ENCODE measurements around the gene MTF1. TPM values are rescaled to one million over a fixed set of nuclear protein-coding genes. Genes with fewer than 3 reads are reported as not detected.

MTF1 gene
- total RNA-seq, 4 donors from 2014 or later, result 4.0 to 7.4 (median 6.7) TPM

DNA sequence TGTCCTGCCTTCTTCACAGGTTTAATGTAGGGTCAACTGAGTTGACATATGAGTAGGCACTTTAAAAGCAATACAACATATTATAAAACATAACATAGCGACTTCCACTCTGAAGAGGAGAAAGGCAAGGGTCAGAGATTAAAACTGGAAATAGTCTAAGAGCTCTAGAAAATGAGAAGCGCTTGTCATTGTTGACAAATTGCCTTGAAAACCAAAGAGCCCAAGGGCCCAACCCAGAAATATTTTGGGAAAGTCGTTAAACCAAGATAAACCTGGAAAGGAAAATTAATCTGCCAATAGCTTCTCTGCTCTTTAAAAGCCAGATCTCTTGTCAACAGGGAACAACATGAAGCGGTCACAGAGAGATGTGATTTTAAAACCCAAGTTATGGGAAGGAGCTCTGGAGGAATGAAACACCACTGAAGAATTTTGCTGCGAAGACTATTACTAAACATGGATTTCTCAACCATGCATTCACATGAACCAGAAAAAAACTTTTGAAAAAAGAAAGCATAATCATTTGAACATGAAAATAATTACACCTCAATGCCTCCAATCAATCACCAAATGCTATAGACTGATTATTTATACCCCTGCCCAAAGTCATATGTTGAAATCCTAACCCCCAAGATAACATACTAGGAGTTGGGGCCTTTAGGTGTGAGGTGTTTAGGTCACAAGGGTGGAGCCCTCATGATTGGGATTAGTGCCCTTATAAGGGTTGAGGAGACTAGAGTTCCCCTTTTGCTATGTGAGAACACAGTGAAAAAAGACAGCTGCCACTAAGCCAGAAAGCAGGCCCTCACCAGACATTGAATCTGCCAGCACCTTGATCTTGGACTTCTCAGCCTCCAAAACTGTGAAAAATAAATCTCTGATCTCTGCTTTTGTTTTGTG lies 33.0 kb upstream of the MTF1 start:
- Histone ChIP-seq H3K36me3 (peaks cover 26 to 47% (median 40%) of the 10 kb centered on the region in 4 donors), H3K27ac (replicated peaks in 1 of 4) (no peak overlapping the region), H3K9me3 (no peaks in the 10 kb centered on the region), H3K4me3 (no peak overlapping the region), H3K4me1 (no peaks in the 10 kb centered on the region), H3K27me3 (no peaks in the 10 kb centered on the region)
- TF ChIP-seq, protein P1, sequence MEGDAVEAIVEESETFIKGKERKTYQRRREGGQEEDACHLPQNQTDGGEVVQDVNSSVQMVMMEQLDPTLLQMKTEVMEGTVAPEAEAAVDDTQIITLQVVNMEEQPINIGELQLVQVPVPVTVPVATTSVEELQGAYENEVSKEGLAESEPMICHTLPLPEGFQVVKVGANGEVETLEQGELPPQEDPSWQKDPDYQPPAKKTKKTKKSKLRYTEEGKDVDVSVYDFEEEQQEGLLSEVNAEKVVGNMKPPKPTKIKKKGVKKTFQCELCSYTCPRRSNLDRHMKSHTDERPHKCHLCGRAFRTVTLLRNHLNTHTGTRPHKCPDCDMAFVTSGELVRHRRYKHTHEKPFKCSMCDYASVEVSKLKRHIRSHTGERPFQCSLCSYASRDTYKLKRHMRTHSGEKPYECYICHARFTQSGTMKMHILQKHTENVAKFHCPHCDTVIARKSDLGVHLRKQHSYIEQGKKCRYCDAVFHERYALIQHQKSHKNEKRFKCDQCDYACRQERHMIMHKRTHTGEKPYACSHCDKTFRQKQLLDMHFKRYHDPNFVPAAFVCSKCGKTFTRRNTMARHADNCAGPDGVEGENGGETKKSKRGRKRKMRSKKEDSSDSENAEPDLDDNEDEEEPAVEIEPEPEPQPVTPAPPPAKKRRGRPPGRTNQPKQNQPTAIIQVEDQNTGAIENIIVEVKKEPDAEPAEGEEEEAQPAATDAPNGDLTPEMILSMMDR (IDR thresholded peaks at IDR 0.05), result no peak
- TF ChIP-seq EP300 (IDR thresholded peaks at IDR 0.05) (no peak), POLR2A (IDR thresholded peaks at IDR 0.05; ENCODE audit: low read depth) (no peak), POLR2AphosphoS5 (IDR thresholded peaks at IDR 0.05) (no peak)
- no peak for DNase-seq (ENCODE audit: extremely low spot score)
- intact Hi-C loops (cut with DNase I), result no loop called here
- WGBS, result 83% methylated on average over 5 of the region's 5 CpGs

DNA sequence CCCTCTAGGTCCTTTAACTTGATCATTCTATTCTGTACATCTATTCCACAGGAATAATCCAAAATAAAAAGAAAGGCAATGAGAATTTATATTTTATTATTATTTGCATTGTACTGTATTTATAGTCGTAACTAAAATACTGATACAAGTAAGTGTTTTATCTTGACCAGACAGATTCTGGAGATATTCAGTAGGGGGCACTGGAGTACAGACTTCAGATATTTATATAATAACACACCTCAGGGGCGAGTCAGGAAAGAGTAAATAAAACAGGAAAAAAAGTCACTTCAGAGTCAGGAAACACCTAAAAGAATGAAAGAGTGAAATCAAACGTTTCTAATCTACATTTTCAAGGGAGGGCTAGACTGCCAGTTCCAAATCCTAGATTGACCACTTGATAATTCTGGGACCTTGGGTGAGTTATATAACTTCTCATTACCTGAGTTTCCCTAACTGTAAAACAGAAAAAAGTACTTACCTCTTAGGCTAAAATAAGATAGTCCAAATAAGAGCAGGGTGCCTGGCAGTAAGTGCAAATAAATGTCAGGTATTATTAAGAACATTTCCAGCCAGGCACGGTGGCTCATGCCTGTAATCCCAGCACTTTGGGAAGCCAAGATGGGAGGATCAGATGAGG lies 31.1 kb upstream of the MTF1 start:
- DNase-seq (ENCODE audit: extremely low spot score), result no peak
- Histone ChIP-seq H3K27me3 (no peaks in the 10 kb centered on the region), H3K36me3 (peaks cover 45 to 66% (median 59%) of the 10 kb centered on the region in 4 donors), H3K4me1 (no peaks in the 10 kb centered on the region), H3K27ac (replicated peaks in 1 of 4) (peak overlapping the region in 1 of 4 donors; percentile 29), H3K9me3 (no peaks in the 10 kb centered on the region), H3K4me3 (no peak overlapping the region)
- TF ChIP-seq EP300 (IDR thresholded peaks at IDR 0.05) (no peak), POLR2AphosphoS5 (IDR thresholded peaks at IDR 0.05) (no peak)
- TF ChIP-seq, protein P1 (IDR thresholded peaks at IDR 0.05), result peak; percentile 41 to 53 (median 43)
- intact Hi-C loops (cut with DNase I), result no loop called here
- 22% methylated on average over 4 of the region's 4 CpGs for WGBS

DNA sequence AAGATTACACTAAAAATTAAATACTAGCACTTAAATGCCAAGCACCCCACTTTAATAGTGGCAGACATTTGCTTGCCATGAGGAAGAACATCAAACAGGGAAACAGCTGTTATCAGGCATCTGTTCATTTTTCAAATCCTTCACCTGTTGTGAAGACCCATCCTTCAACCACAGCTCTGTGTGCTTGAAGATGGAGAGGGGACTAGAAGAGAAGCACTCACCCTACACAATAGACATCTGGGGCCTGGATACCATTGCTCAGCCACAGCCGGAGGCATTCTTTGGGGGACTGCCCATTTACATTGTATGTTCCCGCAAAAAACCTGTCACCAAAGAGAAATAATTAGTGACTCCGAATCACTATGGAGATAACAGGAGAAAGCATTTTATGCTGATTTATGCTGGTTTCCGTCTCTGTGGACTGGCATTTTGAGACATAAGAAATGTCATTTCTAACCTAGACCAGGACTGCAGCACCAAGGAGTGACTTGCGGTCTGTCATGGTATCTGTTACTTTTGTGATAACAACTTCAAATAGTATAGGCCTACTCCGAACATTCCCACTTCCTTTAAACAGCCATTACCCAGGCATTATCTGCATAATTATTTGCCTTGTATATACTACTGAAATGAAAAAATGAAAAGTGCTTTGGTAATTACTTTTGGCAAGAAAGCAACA lies 28.8 kb upstream of the MTF1 start:
- WGBS, result 90% methylated on average over 6 of the region's 6 CpGs
- intact Hi-C loops (cut with DNase I), result loop anchor here (10.0 kb wide), 1 partner anchor 87 kb away; no protein-coding TSS in a partner anchor

DNA sequence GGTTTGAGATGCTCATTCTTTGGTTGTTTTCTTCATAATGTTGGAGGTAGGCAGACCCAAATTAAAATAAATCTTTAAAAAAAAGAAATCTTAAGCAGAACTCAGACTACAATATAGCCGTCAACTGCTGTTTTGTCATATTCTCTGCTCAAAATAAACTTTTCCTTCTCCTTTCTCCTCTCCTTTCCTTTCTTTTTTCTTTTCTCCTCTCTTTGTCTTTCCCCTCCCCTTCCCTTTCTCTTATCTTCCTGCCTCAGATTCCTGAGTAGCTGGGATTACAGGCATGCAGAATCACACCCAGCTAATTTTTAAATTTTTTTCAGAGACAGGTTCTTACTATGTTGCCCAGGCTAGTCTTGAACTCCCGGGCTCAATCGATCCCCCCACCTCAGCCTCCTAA lies 24.8 kb upstream of the MTF1 start:
- Histone ChIP-seq H3K27ac (replicated peaks in 1 of 4) (no peak overlapping the region), H3K4me1 (no peaks in the 10 kb centered on the region), H3K27me3 (no peaks in the 10 kb centered on the region), H3K9me3 (no peaks in the 10 kb centered on the region), H3K4me3 (no peak overlapping the region), H3K36me3 (peaks cover 86 to 100% (median 99%) of the 10 kb centered on the region in 4 donors)
- WGBS, result 88% methylated on average over 3 of the region's 3 CpGs
- no peak for TF ChIP-seq POLR2A (IDR thresholded peaks at IDR 0.05; ENCODE audit: low read depth)
- TF ChIP-seq POLR2AphosphoS5 (IDR thresholded peaks at IDR 0.05), result no peak
- TF ChIP-seq, protein P1 (IDR thresholded peaks at IDR 0.05), result no peak
- TF ChIP-seq EP300 (IDR thresholded peaks at IDR 0.05), result no peak
- intact Hi-C loops (cut with DNase I), result loop anchor here (10.0 kb wide), 1 partner anchor 91 kb away; no protein-coding TSS in a partner anchor
- DNase-seq (ENCODE audit: extremely low spot score), result no peak

More for the DNA sequence above, 28.8 kb upstream of the MTF1 start:
- no peak overlapping the region for H3K27ac ChIP-seq (replicated peaks in 1 of 4)
- H3K4me3 ChIP-seq, result no peak overlapping the region
- no peaks in the 10 kb centered on the region for H3K4me1 ChIP-seq
- H3K36me3 ChIP-seq, result peaks cover 59 to 84% (median 79%) of the 10 kb centered on the region in 4 donors
- no peaks in the 10 kb centered on the region for H3K27me3 ChIP-seq
- no peaks in the 10 kb centered on the region for H3K9me3 ChIP-seq
- TF ChIP-seq, protein P1 (IDR thresholded peaks at IDR 0.05), result no peak
- TF ChIP-seq EP300 (IDR thresholded peaks at IDR 0.05) (no peak), POLR2A (IDR thresholded peaks at IDR 0.05; ENCODE audit: low read depth) (no peak), POLR2AphosphoS5 (IDR thresholded peaks at IDR 0.05) (no peak)
- DNase-seq (ENCODE audit: extremely low spot score), result no peak

Measured in esophagus muscularis mucosa (tissue), 4 donors.